ENCODE measurements around the gene LCMT2. TPM values are rescaled to one million over a fixed set of nuclear protein-coding genes. Genes with fewer than 3 reads are reported as not detected.

LCMT2 gene
- total and polyA plus RNA-seq, 4 donors = 1.3 to 9.2 (median 5.9) TPM

GRCh38 chr15:43316971-43317346 is 13.4 kb downstream of the LCMT2 start:
- Histone ChIP-seq H3K9me3 (ENCODE audit: control insufficient read depth, low read length) (peaks cover 2% of the 10 kb centered on the region), H3K27me3 (ENCODE audit: control insufficient read depth in 1 of 2, insufficient read depth in 2 of 2, low read length in 1 of 2) (no peaks in the 10 kb centered on the region), H3K4me1 (ENCODE audit: control insufficient read depth in 1 of 2, insufficient read depth in 2 of 2, low read length in 2 of 2) (no peaks in the 10 kb centered on the region), H3K36me3 (ENCODE audit: control insufficient read depth in 1 of 2, insufficient read depth in 2 of 2, low read length in 1 of 2) (no peaks in the 10 kb centered on the region), H3K27ac (ENCODE audit: low read depth in 1 of 2, low read length in 2 of 2) (no peak overlapping the region), H3K4me3 (ENCODE audit: low read length in 2 of 2) (no peak overlapping the region)
- intact Hi-C loops (cut with DNase I) = no loop called here
- ATAC-seq (ENCODE audit: low FRiP score) (no peak), DNase-seq (no peak)
- WGBS, 2 donors = 89 to 90% methylated on average over 1 of the region's 1 CpG

GRCh38 chr15:43316016-43316970 is 14.1 kb downstream of the LCMT2 start:
- intact Hi-C loops (cut with DNase I) = no loop called here
- Histone ChIP-seq H3K4me3 (ENCODE audit: low read length in 2 of 2) (no peak overlapping the region), H3K27me3 (ENCODE audit: control insufficient read depth in 1 of 2, insufficient read depth in 2 of 2, low read length in 1 of 2) (no peaks in the 10 kb centered on the region), H3K9me3 (ENCODE audit: control insufficient read depth, low read length) (peaks cover 2% of the 10 kb centered on the region), H3K36me3 (ENCODE audit: control insufficient read depth in 1 of 2, insufficient read depth in 2 of 2, low read length in 1 of 2) (no peaks in the 10 kb centered on the region), H3K27ac (ENCODE audit: low read depth in 1 of 2, low read length in 2 of 2) (no peak overlapping the region), H3K4me1 (ENCODE audit: control insufficient read depth in 1 of 2, insufficient read depth in 2 of 2, low read length in 2 of 2) (no peaks in the 10 kb centered on the region)
- ATAC-seq (ENCODE audit: low FRiP score) = no peak
- no peak for DNase-seq
- WGBS, 2 donors = 67 to 75% methylated on average over 6 of the region's 6 CpGs

- DNase-seq = no peak
- no peaks in the 10 kb centered on the region for H3K27me3 ChIP-seq (ENCODE audit: control insufficient read depth in 1 of 2, insufficient read depth in 2 of 2, low read length in 1 of 2)
- peaks cover 2% of the 10 kb centered on the region for H3K9me3 ChIP-seq (ENCODE audit: control insufficient read depth, low read length)
- no peak for ATAC-seq (ENCODE audit: low FRiP score)
- no peak overlapping the region for H3K4me3 ChIP-seq (ENCODE audit: low read length in 2 of 2)
- intact Hi-C loops (cut with DNase I) = no loop called here
- WGBS, 2 donors = 54 to 55% methylated on average over 3 of the region's 3 CpGs
- H3K4me1 ChIP-seq (ENCODE audit: control insufficient read depth in 1 of 2, insufficient read depth in 2 of 2, low read length in 2 of 2) = no peaks in the 10 kb centered on the region
- no peak overlapping the region for H3K27ac ChIP-seq (ENCODE audit: low read depth in 1 of 2, low read length in 2 of 2)
- no peaks in the 10 kb centered on the region for H3K36me3 ChIP-seq (ENCODE audit: control insufficient read depth in 1 of 2, insufficient read depth in 2 of 2, low read length in 1 of 2)
Measured at GRCh38 chr15:43314171-43314570, 16.2 kb downstream of the LCMT2 start.

GRCh38 chr15:43312378-43312777 is 18.0 kb downstream of the LCMT2 start:
- WGBS, 2 donors = 59 to 64% methylated on average over 4 of the region's 4 CpGs
- no peaks in the 10 kb centered on the region for H3K27me3 ChIP-seq (ENCODE audit: control insufficient read depth in 1 of 2, insufficient read depth in 2 of 2, low read length in 1 of 2)
- ATAC-seq (ENCODE audit: low FRiP score) (no peak), DNase-seq (no peak)
- intact Hi-C loops (cut with DNase I) = no loop called here
- no peaks in the 10 kb centered on the region for H3K36me3 ChIP-seq (ENCODE audit: control insufficient read depth in 1 of 2, insufficient read depth in 2 of 2, low read length in 1 of 2)
- H3K4me1 ChIP-seq (ENCODE audit: control insufficient read depth in 1 of 2, insufficient read depth in 2 of 2, low read length in 2 of 2) = no peaks in the 10 kb centered on the region
- H3K4me3 ChIP-seq (ENCODE audit: low read length in 2 of 2) = no peak overlapping the region
- H3K27ac ChIP-seq (ENCODE audit: low read depth in 1 of 2, low read length in 2 of 2) = no peak overlapping the region
- H3K9me3 ChIP-seq (ENCODE audit: control insufficient read depth, low read length) = peaks cover 2% of the 10 kb centered on the region

GRCh38 chr15:43302205-43302817 is 28.1 kb downstream of the LCMT2 start, which contains the start of gene TGM7:
Gene TGM7 (minus strand): TSS chr15:43302255.
- WGBS, 2 donors = 87 to 91% methylated on average over 11 of the region's 11 CpGs
- Histone ChIP-seq H3K9me3 (ENCODE audit: control insufficient read depth, low read length) (no peaks in the 10 kb centered on the region), H3K27me3 (ENCODE audit: control insufficient read depth in 1 of 2, insufficient read depth in 2 of 2, low read length in 1 of 2) (no peaks in the 10 kb centered on the region), H3K27ac (ENCODE audit: low read depth in 1 of 2, low read length in 2 of 2) (no peak within 1 kb of the TSS), H3K4me3 (ENCODE audit: low read length in 2 of 2) (no peak within 1 kb of the TSS), H3K4me1 (ENCODE audit: control insufficient read depth in 1 of 2, insufficient read depth in 2 of 2, low read length in 2 of 2) (no peaks in the 10 kb centered on the region), H3K36me3 (ENCODE audit: control insufficient read depth in 1 of 2, insufficient read depth in 2 of 2, low read length in 1 of 2) (no peaks in the 10 kb centered on the region)
- intact Hi-C loops (cut with DNase I) = no loop called here
- DNase-seq = no peak
- no peak for ATAC-seq (ENCODE audit: low FRiP score)

GRCh38 chr15:43299884-43300283 is 30.5 kb downstream of the LCMT2 start:
- H3K4me1 ChIP-seq (ENCODE audit: control insufficient read depth in 1 of 2, insufficient read depth in 2 of 2, low read length in 2 of 2) = no peaks in the 10 kb centered on the region
- H3K27me3 ChIP-seq (ENCODE audit: control insufficient read depth in 1 of 2, insufficient read depth in 2 of 2, low read length in 1 of 2) = no peaks in the 10 kb centered on the region
- intact Hi-C loops (cut with DNase I) = no loop called here
- no peaks in the 10 kb centered on the region for H3K36me3 ChIP-seq (ENCODE audit: control insufficient read depth in 1 of 2, insufficient read depth in 2 of 2, low read length in 1 of 2)
- ATAC-seq (ENCODE audit: low FRiP score) = no peak
- no peak overlapping the region for H3K4me3 ChIP-seq (ENCODE audit: low read length in 2 of 2)
- DNase-seq = no peak
- H3K9me3 ChIP-seq (ENCODE audit: control insufficient read depth, low read length) = no peaks in the 10 kb centered on the region
- H3K27ac ChIP-seq (ENCODE audit: low read depth in 1 of 2, low read length in 2 of 2) = no peak overlapping the region

- ATAC-seq (ENCODE audit: low FRiP score) (no peak), DNase-seq (no peak)
- no peaks in the 10 kb centered on the region for H3K9me3 ChIP-seq (ENCODE audit: control insufficient read depth, low read length)
- H3K27ac ChIP-seq (ENCODE audit: low read depth in 1 of 2, low read length in 2 of 2) = no peak overlapping the region
- no peak overlapping the region for H3K4me3 ChIP-seq (ENCODE audit: low read length in 2 of 2)
- WGBS, 2 donors = 90% methylated on average over 3 of the region's 3 CpGs
- intact Hi-C loops (cut with DNase I) = no loop called here
- H3K36me3 ChIP-seq (ENCODE audit: control insufficient read depth in 1 of 2, insufficient read depth in 2 of 2, low read length in 1 of 2) = no peaks in the 10 kb centered on the region
- H3K27me3 ChIP-seq (ENCODE audit: control insufficient read depth in 1 of 2, insufficient read depth in 2 of 2, low read length in 1 of 2) = no peaks in the 10 kb centered on the region
- H3K4me1 ChIP-seq (ENCODE audit: control insufficient read depth in 1 of 2, insufficient read depth in 2 of 2, low read length in 2 of 2) = no peaks in the 10 kb centered on the region
Measured at GRCh38 chr15:43299411-43299810, 31.0 kb downstream of the LCMT2 start.

- H3K4me1 ChIP-seq (ENCODE audit: control insufficient read depth in 1 of 2, insufficient read depth in 2 of 2, low read length in 2 of 2) = no peaks in the 10 kb centered on the region
- 71 to 72% methylated on average over 6 of the region's 6 CpGs for WGBS, 2 donors
- H3K4me3 ChIP-seq (ENCODE audit: low read length in 2 of 2) = no peak overlapping the region
- H3K27me3 ChIP-seq (ENCODE audit: control insufficient read depth in 1 of 2, insufficient read depth in 2 of 2, low read length in 1 of 2) = peaks cover 0 to 2% of the 10 kb centered on the region in 2 donors
- DNase-seq (no peak), ATAC-seq (ENCODE audit: low FRiP score) (no peak)
- intact Hi-C loops (cut with DNase I) = no loop called here
- no peak overlapping the region for H3K27ac ChIP-seq (ENCODE audit: low read depth in 1 of 2, low read length in 2 of 2)
- no peaks in the 10 kb centered on the region for H3K36me3 ChIP-seq (ENCODE audit: control insufficient read depth in 1 of 2, insufficient read depth in 2 of 2, low read length in 1 of 2)
- H3K9me3 ChIP-seq (ENCODE audit: control insufficient read depth, low read length) = no peaks in the 10 kb centered on the region
Measured at GRCh38 chr15:43294091-43294706, 36.2 kb downstream of the LCMT2 start.
